K562 (cell line): Measurements from ENCODE around the gene GOLGA6D. TPM values are rescaled to one million over a fixed set of nuclear protein-coding genes. Genes with fewer than 3 reads are reported as not detected.
A peak's percentile ranks its signal among the peaks of the same experiment; 100 is the strongest.

Experiments used
- ATAC-seq: fragments of 200-7000 bp; cut with Tn5 transposase; 3 replicates; pipeline ENCODE4 v1.9.1; 2020; ENCODE audit warnings: moderate library complexity
- BruUV-seq: library from RNA; stranded (reverse); fragments of 400-500 nt; replicated peaks from 2 replicates; lab custom pipeline; 2021; lab: Mats Ljungman, UMichigan
- CTCF ChIA-PET: fragments of 300-600 bp; formaldehyde crosslinking; extraction: SDS; loops from one replicate; lab custom pipeline; 2021; ENCODE audit warnings: low intra/inter-chr PET ratio; lab: Yijun Ruan, JAX
- POLR2A ChIA-PET: fragments of 300-600, 350-650 bp; sonication (Branson Sonifier 250); formaldehyde crosslinking; extraction: SDS; loops from one replicate; lab custom pipeline; 2021; ENCODE audit warnings: antibody characterized with exemption, inconsistent platforms; lab: Yijun Ruan, JAX
- DNase-seq, 4 experiments: peaks; one replicate each; pipeline versions ENCODE4 v3.0.0 to v3.0.0-alpha.2; 2011 to 2018; ENCODE audit warnings: low spot score in 3 of 4, mixed read lengths in 3 of 4; ENCODE audit errors: extremely low read depth in 1 of 4
- FAIRE-seq: peaks from 2 replicates; lab custom pipeline; 2011; peaks lifted over from hg19 to GRCh38; lab: Jason Lieb, UNC
- H2AFZ ChIP-seq: 2 replicates; pipeline ENCODE4 v1.6.0; 2011; ENCODE audit warnings: low read depth, low read length, control low read depth, inconsistent platforms
- H3K27ac ChIP-seq: fragments of 200-600 bp; 3 replicates; pipeline ENCODE4 v1.8.0; 2011; ENCODE audit warnings: low read depth, mild to moderate bottlenecking, control low read depth, inconsistent platforms, low read length, moderate library complexity, mixed read lengths; ENCODE audit errors: extremely low read depth
- H3K27me3 ChIP-seq, 2 experiments: fragments of 300-600 bp in 1 of 2; 2 replicates in 1 of 2; 3 replicates in 1 of 2; pipeline versions ENCODE4 v1.6.0 to v1.8.0; 2011; ENCODE audit warnings: inconsistent platforms in 2 of 2, low read length in 2 of 2, mild to moderate bottlenecking in 1 of 2, mixed read lengths in 1 of 2, moderate library complexity in 1 of 2; ENCODE audit not compliant: control insufficient read depth in 2 of 2, insufficient read depth in 2 of 2
- H3K36me3 ChIP-seq: fragments of 300-600 bp; 3 replicates; pipeline ENCODE4 v1.8.0; 2011; ENCODE audit warnings: mild to moderate bottlenecking, low read length, inconsistent platforms; ENCODE audit not compliant: control insufficient read depth, insufficient read depth
- H3K4me1 ChIP-seq, 2 experiments: fragments of 200-600 bp in 1 of 2; replicated peaks in 1 of 2; 2 replicates in 1 of 2; 3 replicates in 1 of 2; pipeline versions ENCODE4 v1.5.1 to v1.8.0; 2011; ENCODE audit warnings: inconsistent platforms in 2 of 2, low read length in 2 of 2, mild to moderate bottlenecking in 1 of 2, mixed read lengths in 1 of 2, moderate library complexity in 1 of 2; ENCODE audit not compliant: control insufficient read depth in 2 of 2, insufficient read depth in 2 of 2
- H3K4me2 ChIP-seq: 2 replicates; pipeline ENCODE4 v1.6.1; 2011; ENCODE audit warnings: low read length, control low read depth, inconsistent platforms, mixed read lengths; ENCODE audit not compliant: insufficient read depth
- H3K4me3 ChIP-seq: fragments of 200-600 bp; sonication (generic), shearing (Covaris generic); 2 replicates; pipeline ENCODE4 v1.5.1; 2016; ENCODE audit warnings: control low read depth, inconsistent platforms
- H3K79me2 ChIP-seq: fragments of 200-600 bp; 3 replicates; pipeline ENCODE4 v1.8.0; 2011; ENCODE audit warnings: low read length, inconsistent platforms; ENCODE audit not compliant: control insufficient read depth, insufficient read depth
- H3K9ac ChIP-seq, 2 experiments: 2 replicates each; pipeline versions ENCODE4 v1.6.0 to v1.6.1; 2011; ENCODE audit warnings: low read depth in 2 of 2, low read length in 2 of 2, control low read depth in 1 of 2, inconsistent platforms in 1 of 2, mild to moderate bottlenecking in 1 of 2, mixed read lengths in 1 of 2; ENCODE audit not compliant: insufficient read depth in 1 of 2
- H3K9me1 ChIP-seq: one replicate; pipeline ENCODE4 v1.6.0; 2011; ENCODE audit warnings: inconsistent platforms, mild to moderate bottlenecking, low read length, moderate library complexity; ENCODE audit not compliant: control insufficient read depth, insufficient read depth
- H3K9me3 ChIP-seq: replicated peaks from 2 replicates; pipeline ENCODE4 v1.5.1; 2011; ENCODE audit warnings: low read depth, low read length, inconsistent platforms; ENCODE audit not compliant: control insufficient read depth, insufficient read depth
- H4K20me1 ChIP-seq: replicated peaks from 2 replicates; pipeline ENCODE4 v1.6.1; 2011; ENCODE audit warnings: low read length, inconsistent platforms, mixed read lengths; ENCODE audit not compliant: control insufficient read depth, insufficient read depth
- CTCF ChIP-seq, 3 experiments: IDR thresholded peaks in 2 of 3; conservative IDR thresholded peaks in 1 of 3; 2 replicates each; pipeline ENCODE4 v1.5.1; 2011 to 2012; ENCODE audit warnings: low read length in 3 of 3, mild to moderate bottlenecking in 3 of 3, control low read depth in 2 of 3, improper control_type of control experiment in 1 of 3, inconsistent platforms in 1 of 3, low read depth in 1 of 3, mixed read lengths in 1 of 3, moderate library complexity in 1 of 3; ENCODE audit not compliant: insufficient read depth in 2 of 3
- RAD21 ChIP-seq, 2 experiments: fragments of 250-450 bp in 1 of 2; fragments of 450-650 bp in 1 of 2; sonication (Bioruptor Pico) in 1 of 2; formaldehyde crosslinking in 1 of 2; IDR thresholded peaks in 1 of 2; conservative IDR thresholded peaks in 1 of 2; 2 replicates each; pipeline versions ENCODE4 v1.4.0 to v1.8.0; 2020 to 2022; ENCODE audit warnings: mild to moderate bottlenecking in 2 of 2, moderate library complexity in 1 of 2
- TRIM25 ChIP-seq: fragments of 450-650 bp; IDR thresholded peaks from 2 replicates; pipeline ENCODE4 v1.7.0; 2016; ENCODE audit warnings: borderline replicate concordance
- WGBS: fragments of 100-300 bp; shearing (Covaris generic); methylation state at CpG from one replicate; pipeline ENCODE4 v1.1.6; 2016; ENCODE audit warnings: low coverage, mixed read lengths; ENCODE audit not compliant: insufficient coverage; ENCODE audit errors: missing lambda C conversion rate; 5-methylcytosine and 5-hydroxymethylcytosine counted together
- in situ Hi-C: fragments of 300-500 bp; cut with MboI; formaldehyde crosslinking; loops from 4 replicates; pipeline ENCODE4 v1.15.0; 2018; ENCODE audit warnings: inconsistent platforms, mixed read lengths
- intact Hi-C: fragments of 100-400 bp; cut with micrococcal nuclease; formaldehyde crosslinking; loops from 2 replicates; pipeline ENCODE4 v1.14.2; 2022
- polyA plus RNA-seq, 8 experiments: library from polyadenylated mRNA; depleted of rRNA in 4 of 8; stranded (reverse) in 5 of 8; unstranded in 3 of 8; fragments of >200 nt; fragmentation: Nextera tagmentation in 2 of 8; fragmentation: Illumina TruSeq in 1 of 8; extraction: Ambion mirVana in 2 of 8; extraction: Trizol in 1 of 8; gene quantifications; 2 replicates each; pipeline versions ENCODE4 v1.2.1 to v1.2.3, GENCODE V29; 2011 to 2014; ENCODE audit warnings: inconsistent platforms in 1 of 8, missing spikeins in 1 of 8
- total RNA-seq, 7 experiments: library from RNA; depleted of rRNA in 6 of 7; stranded (reverse); fragments of >200 nt in 6 of 7; fragmentation: Illumina TruSeq in 2 of 7; extraction: Trizol in 2 of 7; gene quantifications; 2 replicates each; pipeline versions ENCODE4 v1.2.1 to v1.2.3, GENCODE V29; 2011 to 2021; ENCODE audit warnings: low replicate concordance in 1 of 7

GOLGA6D gene
- total and polyA plus RNA-seq, 9 of the 15 experiments (the other 6 are each of a cell fraction or from before 2014, with no cell fraction given), result not detected

- Histone ChIP-seq H3K27me3 (no peaks in the 10 kb centered on the region), H3K9me3 (no peaks in the 10 kb centered on the region), H3K36me3 (no peaks in the 10 kb centered on the region), H2AFZ (no peak overlapping the region), H3K4me2 (no peak overlapping the region), H3K4me3 (no peak overlapping the region), H3K9me1 (no peaks in the 10 kb centered on the region), H3K4me1 (no peaks in the 10 kb centered on the region; a peak in 1 of 5 replicates), H3K9ac (peak overlapping the region in 1 of 2 experiments; percentile 45; a peak in 1 of 4 replicates), H3K27ac (no peak overlapping the region), H3K79me2 (no peaks in the 10 kb centered on the region), H4K20me1 (no peaks in the 10 kb centered on the region)
- intact Hi-C loops (no loop called here), in situ Hi-C loops (loop anchor here (10.0 kb wide), 1 partner anchor 786 kb away; no protein-coding TSS in a partner anchor)
- 42% methylated on average over 9 of the region's 10 CpGs for WGBS
- FAIRE-seq, result no peak
- peak; percentile 79 for ATAC-seq
- ChIA-PET POLR2A (interaction anchor here (0.6 to 0.7 kb wide), 2 partner anchors 263 to 356 kb away, joined by 3 read pairs; no protein-coding TSS in a partner anchor), CTCF (interaction anchor here (1.0 kb wide), 1 partner anchor 355 kb away, joined by 3 read pairs; no protein-coding TSS in a partner anchor)
- peak in 1 of 4 experiments; percentile 16 for DNase-seq
- TF ChIP-seq RAD21 (CRISPR knock-in tag; conservative IDR thresholded peaks at IDR 0.05 in 1 of 2, IDR thresholded peaks at IDR 0.05 in 1 of 2), result peak in 1 of 2 experiments; percentile 36; a peak in 2 of 4 replicates
- TF ChIP-seq TRIM25, result no peak
- TF ChIP-seq CTCF (IDR thresholded peaks at IDR 0.05 in 2 of 3, conservative IDR thresholded peaks at IDR 0.05 in 1 of 3; ENCODE audit: insufficient read depth in 2 of 3, low read depth in 1 of 3, low read length in 3 of 3), result peak; percentile 20 to 33 (median 28); a peak in 3 of 6 replicates
- no TSS peak for BruUV-seq
Observed at GRCh38 chr15:75328493-75329314, 46.1 kb downstream of the GOLGA6D start.
